Gastroesophageal sphincter (tissue), 3 donors: Measurements from ENCODE around the gene OMP.

ENCODE experiments used
- EP300 ChIP-seq: sonication (generic); formaldehyde crosslinking; IDR thresholded peaks from one replicate; pipeline ENCODE4 v1.6.1; 2017; ENCODE audit warnings: antibody characterized with exemption, mild to moderate bottlenecking
- POLR2A ChIP-seq, 2 donors: fragments of 450-650 bp; IDR thresholded peaks; one replicate each; pipeline ENCODE4 v1.6.1; 2017; ENCODE audit warnings: antibody characterized with exemption in 2 of 2, mild to moderate bottlenecking in 2 of 2, moderate library complexity in 1 of 2
- TF ChIP-seq, protein P1 (sequence below), 4 experiments: fragments of 200-600 bp in 2 of 4; fragments of 450-650 bp in 2 of 4; sonication (generic) in 1 of 4; IDR thresholded peaks; one replicate each; pipeline ENCODE4 v1.5.1; 2017 to 2019; ENCODE audit warnings: antibody characterized with exemption in 4 of 4, mild to moderate bottlenecking in 2 of 4, moderate library complexity in 2 of 4

GRCh38 chr11:77081381-77081851, 21.2 kb upstream of the OMP start:
- TF ChIP-seq, protein P1, sequence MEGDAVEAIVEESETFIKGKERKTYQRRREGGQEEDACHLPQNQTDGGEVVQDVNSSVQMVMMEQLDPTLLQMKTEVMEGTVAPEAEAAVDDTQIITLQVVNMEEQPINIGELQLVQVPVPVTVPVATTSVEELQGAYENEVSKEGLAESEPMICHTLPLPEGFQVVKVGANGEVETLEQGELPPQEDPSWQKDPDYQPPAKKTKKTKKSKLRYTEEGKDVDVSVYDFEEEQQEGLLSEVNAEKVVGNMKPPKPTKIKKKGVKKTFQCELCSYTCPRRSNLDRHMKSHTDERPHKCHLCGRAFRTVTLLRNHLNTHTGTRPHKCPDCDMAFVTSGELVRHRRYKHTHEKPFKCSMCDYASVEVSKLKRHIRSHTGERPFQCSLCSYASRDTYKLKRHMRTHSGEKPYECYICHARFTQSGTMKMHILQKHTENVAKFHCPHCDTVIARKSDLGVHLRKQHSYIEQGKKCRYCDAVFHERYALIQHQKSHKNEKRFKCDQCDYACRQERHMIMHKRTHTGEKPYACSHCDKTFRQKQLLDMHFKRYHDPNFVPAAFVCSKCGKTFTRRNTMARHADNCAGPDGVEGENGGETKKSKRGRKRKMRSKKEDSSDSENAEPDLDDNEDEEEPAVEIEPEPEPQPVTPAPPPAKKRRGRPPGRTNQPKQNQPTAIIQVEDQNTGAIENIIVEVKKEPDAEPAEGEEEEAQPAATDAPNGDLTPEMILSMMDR (IDR thresholded peaks at IDR 0.05), result no peak
- TF ChIP-seq EP300 (no peak), POLR2A (IDR thresholded peaks at IDR 0.05) (no peak)
